Lung (tissue), 12 donors: ENCODE results near the gene CACNA1A. TPM values are rescaled to one million over a fixed set of nuclear protein-coding genes. Genes with fewer than 3 reads are reported as not detected.

Source experiments
- ATAC-seq: fragments of 200-7000 bp; cut with Tn5 transposase; one replicate; pipeline ENCODE4 v1.9.1; 2020; ENCODE audit warnings: moderate number of reproducible peaks; ENCODE audit not compliant: insufficient read depth, low FRiP score
- DNase-seq, 3 donors: peaks; one replicate each; pipeline ENCODE4 v3.0.0-alpha.2; 2013 to 2017
- H3K27ac ChIP-seq, 2 donors: one replicate each; pipeline ENCODE4 v1.5.1; 2013; ENCODE audit warnings: mild to moderate bottlenecking in 2 of 2, moderate library complexity in 2 of 2, control low read depth in 1 of 2, inconsistent platforms in 1 of 2, low read depth in 1 of 2, low read length in 1 of 2
- H3K27me3 ChIP-seq, 3 donors: one replicate each; pipeline ENCODE4 v1.5.1; 2013; ENCODE audit warnings: low read length in 2 of 3; ENCODE audit not compliant: control insufficient read depth in 3 of 3, insufficient read depth in 3 of 3
- H3K36me3 ChIP-seq, 4 donors: one replicate each; pipeline ENCODE4 v1.5.1; 2013; ENCODE audit warnings: low read length in 4 of 4, mild to moderate bottlenecking in 1 of 4, moderate library complexity in 1 of 4; ENCODE audit not compliant: control insufficient read depth in 4 of 4, insufficient read depth in 4 of 4
- H3K4me1 ChIP-seq, 5 donors: one replicate each; pipeline ENCODE4 v1.5.1; 2013; ENCODE audit warnings: low read length in 5 of 5, mild to moderate bottlenecking in 2 of 5, moderate library complexity in 1 of 5; ENCODE audit not compliant: control insufficient read depth in 5 of 5, insufficient read depth in 5 of 5
- H3K4me3 ChIP-seq: one replicate; pipeline ENCODE4 v1.5.1; 2013; ENCODE audit warnings: mild to moderate bottlenecking, control low read depth, moderate library complexity
- H3K9ac ChIP-seq, 2 donors: one replicate each; pipeline ENCODE4 v1.5.1; 2013; ENCODE audit warnings: low read length in 2 of 2, control low read depth in 1 of 2; ENCODE audit not compliant: insufficient read depth in 1 of 2
- H3K9me3 ChIP-seq, 4 donors: one replicate each; pipeline ENCODE4 v1.5.1; 2013; ENCODE audit warnings: low read length in 3 of 4, mild to moderate bottlenecking in 1 of 4, moderate library complexity in 1 of 4; ENCODE audit not compliant: control insufficient read depth in 4 of 4, insufficient read depth in 3 of 4
- WGBS, 2 donors: extraction: QIAGEN DNeasy Blood & Tissue Kit; methylation state at CpG; one replicate each; pipeline ENCODE4 v1.1.7; 2013; 5-methylcytosine and 5-hydroxymethylcytosine counted together
- polyA plus RNA-seq, 2 donors: library from polyadenylated mRNA; stranded (reverse); fragments of 200-250 nt; gene quantifications; one replicate each; pipeline ENCODE4 v1.2.1, GENCODE V29; 2013
- total RNA-seq, 2 donors: library from RNA; depleted of rRNA in 1 of 2; stranded (reverse); fragments of >200 nt in 1 of 2; gene quantifications; one replicate each; pipeline ENCODE4 v1.2.1, GENCODE V29; 2014 to 2021
- TF ChIP-seq, protein P1 (sequence below): IDR thresholded peaks from 2 replicates; pipeline ENCODE4 v1.5.1; 2012; ENCODE audit warnings: mild to moderate bottlenecking; ENCODE audit errors: control extremely low read depth, extremely low read depth
- donor health status: control.
- donor health status: control.
- donor health status: Bipolar disorder and iron deficiency.
- donor health status: healthy.
- donor health status: DM: yes; HTN: yes; CAD: no.

Gene CACNA1A
- total and polyA plus RNA-seq, 4 donors, result 0.27 to 1.00 (median 0.75) TPM

GRCh38 chr19:13231663-13232062 is 274.6 kb downstream of the CACNA1A start:
- H3K9ac ChIP-seq, result no peak overlapping the region
- H3K4me3 ChIP-seq, result no peak overlapping the region
- 9% methylated on average over 9 of the region's 9 CpGs for WGBS, 2 donors
- ATAC-seq (no peak), DNase-seq (no peak)
- TF ChIP-seq, protein P1, sequence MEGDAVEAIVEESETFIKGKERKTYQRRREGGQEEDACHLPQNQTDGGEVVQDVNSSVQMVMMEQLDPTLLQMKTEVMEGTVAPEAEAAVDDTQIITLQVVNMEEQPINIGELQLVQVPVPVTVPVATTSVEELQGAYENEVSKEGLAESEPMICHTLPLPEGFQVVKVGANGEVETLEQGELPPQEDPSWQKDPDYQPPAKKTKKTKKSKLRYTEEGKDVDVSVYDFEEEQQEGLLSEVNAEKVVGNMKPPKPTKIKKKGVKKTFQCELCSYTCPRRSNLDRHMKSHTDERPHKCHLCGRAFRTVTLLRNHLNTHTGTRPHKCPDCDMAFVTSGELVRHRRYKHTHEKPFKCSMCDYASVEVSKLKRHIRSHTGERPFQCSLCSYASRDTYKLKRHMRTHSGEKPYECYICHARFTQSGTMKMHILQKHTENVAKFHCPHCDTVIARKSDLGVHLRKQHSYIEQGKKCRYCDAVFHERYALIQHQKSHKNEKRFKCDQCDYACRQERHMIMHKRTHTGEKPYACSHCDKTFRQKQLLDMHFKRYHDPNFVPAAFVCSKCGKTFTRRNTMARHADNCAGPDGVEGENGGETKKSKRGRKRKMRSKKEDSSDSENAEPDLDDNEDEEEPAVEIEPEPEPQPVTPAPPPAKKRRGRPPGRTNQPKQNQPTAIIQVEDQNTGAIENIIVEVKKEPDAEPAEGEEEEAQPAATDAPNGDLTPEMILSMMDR, result no peak
- H3K27me3 ChIP-seq, result no peaks in the 10 kb centered on the region
- peaks cover 0 to 5% (median 0%) of the 10 kb centered on the region in 5 donors for H3K4me1 ChIP-seq
- H3K27ac ChIP-seq, result no peak overlapping the region
- H3K9me3 ChIP-seq, result peaks cover 0 to 6% (median 3%) of the 10 kb centered on the region in 4 donors
- no peaks in the 10 kb centered on the region for H3K36me3 ChIP-seq

DNA sequence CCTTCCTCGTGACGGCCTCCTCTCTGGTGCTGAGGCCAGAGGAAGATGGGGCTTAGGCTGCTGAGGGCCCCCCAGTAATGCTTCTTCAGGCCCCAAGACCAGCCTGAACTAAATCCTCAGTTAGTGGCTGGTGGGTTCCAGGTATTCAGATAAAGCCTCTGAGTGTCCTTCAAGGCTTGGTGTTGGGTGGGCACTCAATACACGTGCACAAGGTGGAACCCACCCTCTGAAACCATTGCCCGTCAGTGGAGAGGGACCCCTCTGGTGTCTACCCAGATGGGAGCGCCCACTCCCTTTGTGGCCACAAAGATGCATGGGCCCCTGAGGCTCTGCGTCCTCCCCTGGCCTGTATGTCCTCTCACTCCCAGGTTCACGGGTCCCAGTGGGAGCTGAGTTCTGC is 277.0 kb downstream of the CACNA1A start:
- Histone ChIP-seq H3K9me3 (no peaks in the 10 kb centered on the region), H3K4me1 (peaks cover 0 to 1% (median 0%) of the 10 kb centered on the region in 5 donors), H3K9ac (no peak overlapping the region), H3K36me3 (no peaks in the 10 kb centered on the region), H3K27me3 (no peaks in the 10 kb centered on the region), H3K27ac (no peak overlapping the region), H3K4me3 (no peak overlapping the region)
- WGBS, 2 donors, result 84 to 90% methylated on average over 7 of the region's 7 CpGs
- DNase-seq (no peak), ATAC-seq (no peak)
- TF ChIP-seq, protein P1, result no peak

DNA sequence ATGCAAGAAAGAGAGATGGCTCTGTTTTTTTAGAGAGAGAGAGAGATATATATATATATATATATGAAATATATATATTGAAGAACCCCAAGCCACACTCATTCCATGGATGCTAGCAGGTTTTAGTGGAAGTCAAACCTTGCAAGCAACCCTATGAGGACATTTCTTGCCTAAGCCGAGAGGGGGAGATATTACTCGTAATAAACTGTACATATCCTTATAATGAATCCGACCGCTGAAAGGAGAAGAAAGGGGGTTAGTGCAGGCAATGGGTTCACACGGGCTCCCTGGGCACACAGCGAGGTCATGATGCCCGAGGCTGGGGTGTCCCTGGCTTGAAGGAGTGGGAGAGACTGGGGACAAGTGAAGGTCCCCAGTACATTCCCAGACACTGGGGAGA is 277.7 kb downstream of the CACNA1A start:
- H3K27ac ChIP-seq, result no peak overlapping the region
- no peak overlapping the region for H3K9ac ChIP-seq
- ATAC-seq (no peak), DNase-seq (no peak)
- peaks cover 0 to 1% (median 0%) of the 10 kb centered on the region in 5 donors for H3K4me1 ChIP-seq
- WGBS, 2 donors, result 84 to 88% methylated on average over 7 of the region's 7 CpGs
- no peaks in the 10 kb centered on the region for H3K27me3 ChIP-seq
- TF ChIP-seq, protein P1, result no peak
- H3K9me3 ChIP-seq, result no peaks in the 10 kb centered on the region
- no peak overlapping the region for H3K4me3 ChIP-seq
- H3K36me3 ChIP-seq, result no peaks in the 10 kb centered on the region

GRCh38 chr19:13226983-13227382 is 279.3 kb downstream of the CACNA1A start:
- H3K4me3 ChIP-seq, result no peak overlapping the region
- no peaks in the 10 kb centered on the region for H3K36me3 ChIP-seq
- H3K27me3 ChIP-seq, result no peaks in the 10 kb centered on the region
- no peak overlapping the region for H3K27ac ChIP-seq
- H3K4me1 ChIP-seq, result peaks cover 0 to 1% (median 0%) of the 10 kb centered on the region in 5 donors
- no peaks in the 10 kb centered on the region for H3K9me3 ChIP-seq
- H3K9ac ChIP-seq, result no peak overlapping the region
- ATAC-seq, result no peak
- no peak for DNase-seq
- WGBS, 2 donors, result 78 to 80% methylated on average over 14 of the region's 14 CpGs
- TF ChIP-seq, protein P1, result no peak
